ENCODE results near the gene PSMD6. TPM values are rescaled to one million over a fixed set of nuclear protein-coding genes. Genes with fewer than 3 reads are reported as not detected.
A peak's percentile ranks its signal among the peaks of the same experiment; 100 is the strongest.

The PSMD6 gene
- total RNA-seq, 1 donor from 2014 or later, result 86.7 TPM

GRCh38 chr3:64011685-64012084, 11.6 kb downstream of the PSMD6 start:
- no peak for DNase-seq (ENCODE audit: extremely low read depth, low read depth, low spot score)

GRCh38 chr3:64010199-64010598, 13.1 kb downstream of the PSMD6 start:
- DNase-seq (ENCODE audit: extremely low read depth, low read depth, low spot score), result no peak

- no peak for DNase-seq (ENCODE audit: extremely low read depth, low read depth, low spot score)
Observed at GRCh38 chr3:64009528-64009927, 13.8 kb downstream of the PSMD6 start.

- no peak for DNase-seq (ENCODE audit: extremely low read depth, low read depth, low spot score)
Observed at GRCh38 chr3:64008487-64009351, 14.6 kb downstream of the PSMD6 start.

GRCh38 chr3:64008017-64008416, 15.3 kb downstream of the PSMD6 start:
- no peak for DNase-seq (ENCODE audit: extremely low read depth, low read depth, low spot score)

- no peak for DNase-seq (ENCODE audit: extremely low read depth, low read depth, low spot score)
Observed at GRCh38 chr3:64003589-64003988, 19.7 kb downstream of the PSMD6 start.

- DNase-seq (ENCODE audit: extremely low read depth, low read depth, low spot score), result no peak
Observed at GRCh38 chr3:64002233-64002632, 21.1 kb downstream of the PSMD6 start.

GRCh38 chr3:64000453-64001055, 22.7 kb downstream of the PSMD6 start:
- no peak for DNase-seq (ENCODE audit: extremely low read depth, low read depth, low spot score)

- no peak for DNase-seq (ENCODE audit: extremely low read depth, low read depth, low spot score)
Observed at GRCh38 chr3:63998852-63999754, 24.2 kb downstream of the PSMD6 start.

GRCh38 chr3:63995086-63995485, 28.2 kb downstream of the PSMD6 start:
- no peak for DNase-seq (ENCODE audit: extremely low read depth, low read depth, low spot score)

- peak; percentile 25 for DNase-seq (ENCODE audit: extremely low read depth, low read depth, low spot score)
Observed at GRCh38 chr3:63993653-63994079, 29.6 kb downstream of the PSMD6 start.

- no peak for DNase-seq (ENCODE audit: extremely low read depth, low read depth, low spot score)
Observed at GRCh38 chr3:63992516-63993209, 30.6 kb downstream of the PSMD6 start.

GRCh38 chr3:63991666-63992065, 31.6 kb downstream of the PSMD6 start:
- DNase-seq (ENCODE audit: extremely low read depth, low read depth, low spot score), result no peak

GRCh38 chr3:63990733-63991132, 32.6 kb downstream of the PSMD6 start:
- no peak for DNase-seq (ENCODE audit: extremely low read depth, low read depth, low spot score)

- DNase-seq (ENCODE audit: extremely low read depth, low read depth, low spot score), result no peak
Observed at GRCh38 chr3:63990204-63990603, 33.1 kb downstream of the PSMD6 start.

- DNase-seq (ENCODE audit: extremely low read depth, low read depth, low spot score), result no peak
Observed at GRCh38 chr3:63988943-63989342, 34.4 kb downstream of the PSMD6 start.

- DNase-seq (ENCODE audit: extremely low read depth, low read depth, low spot score), result no peak
Observed at GRCh38 chr3:63986831-63987230, 36.5 kb downstream of the PSMD6 start.

GRCh38 chr3:63986146-63986545, 37.1 kb downstream of the PSMD6 start:
- no peak for DNase-seq (ENCODE audit: extremely low read depth, low read depth, low spot score)

- DNase-seq (ENCODE audit: extremely low read depth, low read depth, low spot score), result no peak
Observed at GRCh38 chr3:63984391-63984790, 38.9 kb downstream of the PSMD6 start.

GRCh38 chr3:63981980-63982379, 41.3 kb downstream of the PSMD6 start:
- no peak for DNase-seq (ENCODE audit: extremely low read depth, low read depth, low spot score)

All from glomerular endothelial cell (primary cell).